ENCODE measurements around the gene TMEM182.
A peak's percentile ranks its signal among the peaks of the same experiment; 100 is the strongest.

Gene TMEM182

GRCh38 chr2:102801858-102802699 is 40.2 kb downstream of the TMEM182 start:
- no peak for DNase-seq

GRCh38 chr2:102803041-102803896 is 41.4 kb downstream of the TMEM182 start:
- no peak for DNase-seq

- no peak for DNase-seq
These were observed 42.0 kb downstream of the TMEM182 start for GRCh38 chr2:102803897-102804217.

- peak; percentile 71 for DNase-seq
These were observed 44.5 kb downstream of the TMEM182 start for GRCh38 chr2:102806250-102806837.

- no peak for DNase-seq
These were observed 47.7 kb downstream of the TMEM182 start for GRCh38 chr2:102809291-102810189.

GRCh38 chr2:102815285-102815684 is 53.5 kb downstream of the TMEM182 start:
- no peak for DNase-seq

- no peak for DNase-seq
These were observed 65.1 kb downstream of the TMEM182 start for GRCh38 chr2:102826904-102827303.

GRCh38 chr2:102832789-102833188 is 71.0 kb downstream of the TMEM182 start:
- no peak for DNase-seq

- no peak for DNase-seq
These were observed 72.9 kb downstream of the TMEM182 start for GRCh38 chr2:102834523-102835273.

- DNase-seq, result no peak
These were observed 75.9 kb downstream of the TMEM182 start for GRCh38 chr2:102837626-102838198.

GRCh38 chr2:102839668-102840388 is 78.0 kb downstream of the TMEM182 start:
- DNase-seq, result peak; percentile 56

- peak; percentile 47 for DNase-seq
These were observed 79.4 kb downstream of the TMEM182 start for GRCh38 chr2:102841107-102841840.

GRCh38 chr2:102843764-102844443 is 82.1 kb downstream of the TMEM182 start:
- no peak for DNase-seq

GRCh38 chr2:102844911-102845310 is 83.1 kb downstream of the TMEM182 start:
- no peak for DNase-seq

- DNase-seq, result peak; percentile 52
These were observed 86.6 kb downstream of the TMEM182 start for GRCh38 chr2:102848366-102848839.

GRCh38 chr2:102850888-102851287 is 89.1 kb downstream of the TMEM182 start:
- DNase-seq, result no peak

GRCh38 chr2:102852867-102853266 is 91.0 kb downstream of the TMEM182 start:
- no peak for DNase-seq

All from stimulated activated CD8-positive, alpha-beta memory T cell treated with anti-CD3 and anti-CD28 coated beads, Interleukin-4, amount 100 ng/mL, for 48 hours (primary cell).